HG02884 (cell line): ENCODE data around the gene MMP11.

Experiments used
- ATAC-seq: cut with Tn5 transposase; IDR thresholded peaks from one replicate; pipeline ENCODE4 v1.9.1; 2021; ENCODE audit warnings: mild to moderate bottlenecking, moderate library complexity; ENCODE audit not compliant: unreplicated experiment

Gene MMP11

GRCh38 chr22:23779731-23780130, 7.1 kb downstream of the MMP11 start:
- no peak for ATAC-seq

DNA sequence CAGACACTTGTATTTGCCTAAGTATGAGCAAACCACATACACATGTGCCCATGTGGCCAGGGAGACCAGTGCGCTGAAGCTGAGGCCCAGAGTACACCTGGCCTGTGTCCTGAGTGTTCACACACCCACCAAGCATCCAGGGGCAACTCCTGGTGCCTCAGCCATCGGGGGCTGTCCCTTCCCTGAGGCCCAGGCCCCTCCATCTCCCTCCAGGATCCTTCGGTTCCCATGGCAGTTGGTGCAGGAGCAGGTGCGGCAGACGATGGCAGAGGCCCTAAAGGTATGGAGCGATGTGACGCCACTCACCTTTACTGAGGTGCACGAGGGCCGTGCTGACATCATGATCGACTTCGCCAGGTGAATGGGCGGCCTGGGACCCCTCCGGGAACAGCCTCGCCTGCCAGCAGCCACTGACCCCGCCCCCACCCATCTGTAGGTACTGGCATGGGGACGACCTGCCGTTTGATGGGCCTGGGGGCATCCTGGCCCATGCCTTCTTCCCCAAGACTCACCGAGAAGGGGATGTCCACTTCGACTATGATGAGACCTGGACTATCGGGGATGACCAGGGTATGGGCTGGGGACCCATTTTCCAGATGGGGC, 7.6 kb downstream of the MMP11 start:
- no peak for ATAC-seq

DNA sequence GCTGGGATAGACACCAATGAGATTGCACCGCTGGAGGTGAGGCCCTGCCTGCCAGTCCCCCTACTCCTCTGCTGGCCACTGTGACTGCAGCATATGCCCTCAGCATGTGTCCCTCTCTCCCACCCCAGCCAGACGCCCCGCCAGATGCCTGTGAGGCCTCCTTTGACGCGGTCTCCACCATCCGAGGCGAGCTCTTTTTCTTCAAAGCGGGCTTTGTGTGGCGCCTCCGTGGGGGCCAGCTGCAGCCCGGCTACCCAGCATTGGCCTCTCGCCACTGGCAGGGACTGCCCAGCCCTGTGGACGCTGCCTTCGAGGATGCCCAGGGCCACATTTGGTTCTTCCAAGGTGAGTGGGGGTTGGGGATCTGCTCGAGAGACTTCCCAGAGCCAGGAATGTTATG, 8.4 kb downstream of the MMP11 start:
- no peak for ATAC-seq

DNA sequence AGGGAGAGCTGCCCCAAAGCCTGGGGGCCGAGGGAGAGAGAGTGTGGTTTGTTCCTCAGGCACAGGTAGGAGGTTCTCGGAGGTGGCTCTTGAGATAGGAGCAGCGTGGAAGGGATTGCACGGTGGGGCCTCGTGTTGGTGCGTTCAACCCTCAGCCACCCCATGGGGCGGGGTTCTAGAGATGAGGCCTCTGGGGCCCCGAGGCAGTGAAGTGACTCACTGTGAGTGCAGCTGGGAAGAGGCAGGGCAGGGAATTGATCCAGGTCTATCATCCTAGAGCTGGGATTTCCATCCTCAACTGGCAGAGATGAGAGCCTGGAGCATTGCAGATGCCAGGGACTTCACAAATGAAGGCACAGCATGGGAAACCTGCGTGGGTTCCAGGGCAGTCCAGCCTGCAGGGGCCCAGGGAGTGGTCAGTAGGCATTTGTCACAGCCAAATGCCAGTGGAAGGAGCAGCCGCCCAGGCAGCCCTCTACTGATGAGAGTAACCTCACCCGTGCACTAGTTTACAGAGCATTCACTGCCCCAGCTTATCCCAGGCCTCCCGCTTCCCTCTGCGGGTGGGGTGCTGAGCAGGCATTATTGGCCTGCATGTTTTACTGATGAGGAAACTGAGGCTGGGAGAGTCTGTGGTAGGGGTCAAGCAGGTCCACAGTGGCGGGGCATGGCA, 9.0 kb downstream of the MMP11 start:
- ATAC-seq = no peak

GRCh38 chr22:23782252-23782651, 9.6 kb downstream of the MMP11 start:
- no peak for ATAC-seq

GRCh38 chr22:23782703-23783102, 10.1 kb downstream of the MMP11 start:
- ATAC-seq = no peak

GRCh38 chr22:23783265-23784150, 10.9 kb downstream of the MMP11 start:
- no peak for ATAC-seq

- no peak for ATAC-seq
Measured at GRCh38 chr22:23784215-23784732, 11.6 kb downstream of the MMP11 start.

DNA sequence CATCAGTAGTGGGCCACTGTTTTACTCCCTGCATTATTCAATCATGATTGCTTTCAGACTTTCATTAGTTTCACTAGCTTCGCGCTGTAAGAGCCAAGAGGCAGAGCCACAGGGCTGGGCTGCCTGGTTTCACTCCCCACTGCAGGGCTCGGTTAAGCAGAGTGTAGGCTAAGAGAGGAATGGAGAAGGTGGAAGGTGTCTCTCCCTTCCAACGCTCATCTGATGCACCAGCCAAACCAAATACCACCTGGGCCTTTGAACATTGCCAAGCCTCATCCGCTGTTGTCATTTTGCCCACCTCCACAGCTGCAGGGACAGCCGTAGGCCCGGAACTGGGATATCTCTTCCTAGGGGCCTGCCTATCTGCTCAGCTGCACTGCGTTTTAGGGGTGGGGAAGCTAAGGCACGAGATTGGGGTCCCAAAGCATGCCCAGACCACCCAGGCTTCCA, 13.6 kb downstream of the MMP11 start:
- no peak for ATAC-seq

GRCh38 chr22:23786752-23787599, 14.3 kb downstream of the MMP11 start, which contains the start of gene SMARCB1:
Gene SMARCB1, plus strand, starts transcription at chr22:23786966. Its CDS starts 204 bp downstream, at chr22:23787170.
- peak; percentile 70 for ATAC-seq

- ATAC-seq = no peak
Measured at GRCh38 chr22:23787600-23787896, 14.9 kb downstream of the MMP11 start.

DNA sequence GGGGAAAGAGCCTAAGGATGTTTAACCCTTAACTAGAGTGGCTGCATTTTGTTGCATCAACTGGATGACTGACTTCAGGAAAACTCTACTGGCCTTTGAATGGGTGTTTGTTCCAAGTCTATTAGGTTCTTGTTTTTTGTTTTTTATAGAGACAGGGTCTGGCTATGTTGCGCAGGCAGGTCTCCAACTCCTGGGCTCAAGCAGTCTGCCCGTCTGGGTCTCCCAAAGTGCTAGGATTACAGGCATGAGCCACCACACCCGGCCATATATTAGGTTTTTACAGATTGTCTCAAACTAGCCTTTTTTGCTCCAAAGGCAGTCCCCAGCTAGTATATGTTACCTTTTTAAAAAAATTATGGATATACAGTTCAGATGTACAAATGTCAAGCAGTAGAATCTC, 15.3 kb downstream of the MMP11 start:
- no peak for ATAC-seq

- no peak for ATAC-seq
Measured at GRCh38 chr22:23789121-23789520, 16.5 kb downstream of the MMP11 start.

- no peak for ATAC-seq
Measured at GRCh38 chr22:23789638-23790037, 17.0 kb downstream of the MMP11 start.

DNA sequence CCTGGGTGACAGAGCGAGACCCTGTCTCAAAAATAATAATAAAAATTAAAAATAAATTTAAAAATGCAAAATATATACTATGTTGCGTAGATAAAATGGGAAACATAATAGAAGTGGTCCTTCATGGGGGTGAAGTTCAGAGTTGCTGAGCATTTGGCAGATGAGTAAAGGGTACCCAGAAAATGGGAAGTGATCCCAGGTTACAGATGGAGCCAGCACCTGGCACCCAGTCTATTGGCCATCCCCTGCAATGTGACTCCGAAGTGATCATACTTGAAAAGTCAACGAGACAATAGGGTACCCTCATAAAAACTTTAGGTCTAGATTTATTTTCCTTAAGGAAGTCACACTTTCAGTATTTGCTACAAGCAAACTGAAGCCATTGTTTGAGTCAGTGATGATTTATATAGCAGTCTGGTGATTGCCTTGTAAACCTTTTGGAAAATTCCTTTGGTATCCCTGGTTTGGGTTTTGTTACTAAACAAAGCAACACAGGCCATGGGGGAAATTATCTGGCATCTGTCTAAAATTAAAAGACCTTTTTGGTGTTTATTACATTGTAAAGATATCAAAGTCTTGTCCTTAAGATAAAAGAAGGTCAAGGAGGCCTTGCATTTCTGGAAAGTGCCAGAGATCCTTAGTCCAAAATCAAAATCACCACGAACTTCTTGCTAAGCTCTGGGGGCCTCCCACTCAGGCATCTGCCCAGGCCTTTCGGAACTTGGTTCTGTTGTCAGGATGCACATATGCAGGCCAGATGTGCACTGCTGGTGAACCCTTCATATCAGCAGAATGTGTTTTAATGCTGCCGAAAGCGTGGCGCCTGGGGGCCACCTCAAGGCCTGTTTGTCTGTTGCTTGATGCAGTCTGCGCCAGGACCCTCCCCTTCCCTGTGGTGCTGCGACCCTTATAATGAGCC, 18.4 kb downstream of the MMP11 start:
- no peak for ATAC-seq

DNA sequence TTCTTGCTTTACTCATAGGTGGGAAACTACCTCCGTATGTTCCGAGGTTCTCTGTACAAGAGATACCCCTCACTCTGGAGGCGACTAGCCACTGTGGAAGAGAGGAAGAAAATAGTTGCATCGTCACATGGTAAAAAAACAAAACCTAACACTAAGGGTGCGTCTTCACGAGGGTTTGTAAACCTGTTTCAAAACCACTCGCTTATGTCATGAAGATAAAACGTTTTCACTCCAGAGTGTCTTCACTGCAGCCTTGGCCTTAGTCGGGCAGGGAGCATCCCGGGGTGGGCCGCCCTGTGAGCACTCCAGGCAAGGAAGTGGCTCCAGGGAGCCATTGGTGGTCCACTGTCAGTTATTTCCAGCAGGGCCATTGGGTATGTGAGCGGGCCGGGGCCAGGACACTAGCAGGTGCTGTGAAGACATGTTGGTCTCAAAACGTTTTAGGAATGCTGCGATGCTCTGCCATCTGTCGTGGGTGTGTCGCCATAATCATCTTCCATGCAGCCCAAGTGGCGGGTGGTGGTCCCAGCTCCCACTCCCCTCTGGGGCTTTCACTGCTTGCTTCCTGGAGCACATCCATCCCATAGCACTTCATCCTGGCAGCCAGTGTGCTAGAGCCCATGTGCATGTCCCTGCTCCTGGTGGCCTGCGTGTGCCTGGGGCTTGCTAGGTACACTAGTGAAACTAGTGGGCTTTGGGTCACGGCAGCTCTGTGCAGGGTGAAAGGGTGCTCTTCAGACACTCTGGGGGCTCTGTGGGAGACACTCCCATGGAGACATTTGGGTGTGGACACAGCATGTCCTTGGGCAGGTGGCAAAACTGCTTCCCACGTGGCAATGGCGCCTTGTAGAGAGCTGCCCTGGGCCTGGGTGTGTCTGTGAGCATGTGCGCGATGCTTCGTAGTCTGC, 19.3 kb downstream of the MMP11 start:
- no peak for ATAC-seq

GRCh38 chr22:23793326-23793725, 20.7 kb downstream of the MMP11 start:
- no peak for ATAC-seq

DNA sequence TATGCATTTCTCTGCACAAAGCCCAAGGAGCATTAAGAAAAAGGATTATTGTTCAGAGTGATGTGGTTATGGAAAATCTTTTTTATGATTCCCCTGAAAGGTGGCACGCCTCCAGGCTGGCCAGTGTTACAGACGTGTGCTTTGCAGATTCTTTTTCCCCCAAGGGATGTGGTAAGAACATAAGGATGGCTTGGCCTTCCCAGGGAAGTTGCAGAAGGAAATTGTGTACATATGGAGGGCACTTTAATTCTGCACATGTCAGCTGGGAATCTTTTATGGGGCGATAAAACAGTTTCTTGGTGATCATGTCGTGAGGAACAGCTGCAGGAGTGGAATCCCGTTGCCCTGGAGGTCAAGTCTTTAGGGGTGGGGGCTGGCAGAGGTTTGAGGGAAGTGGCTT, 23.8 kb downstream of the MMP11 start:
- ATAC-seq = no peak
